Measurements from ENCODE around the gene PTPN23. TPM values are rescaled to one million over a fixed set of nuclear protein-coding genes. Genes with fewer than 3 reads are reported as not detected.

The PTPN23 gene
- total and polyA plus RNA-seq, 4 donors = 20.4 to 52.3 (median 24.2) TPM

GRCh38 chr3:47409284-47409683, 28.5 kb downstream of the PTPN23 start:
- Histone ChIP-seq H3K4me1 (ENCODE audit: control insufficient read depth in 5 of 5, insufficient read depth in 5 of 5, low read length in 5 of 5) (peaks cover 0 to 12% (median 5%) of the 10 kb centered on the region in 5 donors), H3K9ac (ENCODE audit: insufficient read depth in 1 of 2, low read length in 2 of 2) (no peak overlapping the region), H3K9me3 (ENCODE audit: control insufficient read depth in 4 of 4, insufficient read depth in 3 of 4, low read length in 3 of 4) (no peaks in the 10 kb centered on the region), H3K27me3 (ENCODE audit: control insufficient read depth in 3 of 3, insufficient read depth in 3 of 3, low read length in 2 of 3) (no peaks in the 10 kb centered on the region), H3K36me3 (ENCODE audit: control insufficient read depth in 4 of 4, insufficient read depth in 4 of 4, low read length in 4 of 4) (peaks cover 8 to 89% (median 23%) of the 10 kb centered on the region in 4 donors), H3K27ac (ENCODE audit: low read depth in 1 of 2, low read length in 1 of 2) (no peak overlapping the region), H3K4me3 (no peak overlapping the region)
- TF ChIP-seq CTCF (IDR thresholded peaks at IDR 0.05; ENCODE audit: control extremely low read depth, extremely low read depth) = no peak
- 92 to 96% methylated on average over 15 of the region's 15 CpGs for whole genome bisulfite sequencing, 2 donors
- no peak for ATAC-seq (ENCODE audit: insufficient read depth, low FRiP score)
- DNase-seq = no peak

GRCh38 chr3:47409688-47410416, 29.0 kb downstream of the PTPN23 start:
- Histone ChIP-seq H3K36me3 (ENCODE audit: control insufficient read depth in 4 of 4, insufficient read depth in 4 of 4, low read length in 4 of 4) (peaks cover 8 to 91% (median 23%) of the 10 kb centered on the region in 4 donors), H3K27ac (ENCODE audit: low read depth in 1 of 2, low read length in 1 of 2) (no peak overlapping the region), H3K4me1 (ENCODE audit: control insufficient read depth in 5 of 5, insufficient read depth in 5 of 5, low read length in 5 of 5) (peaks cover 0 to 6% (median 0%) of the 10 kb centered on the region in 5 donors), H3K4me3 (no peak overlapping the region), H3K9ac (ENCODE audit: insufficient read depth in 1 of 2, low read length in 2 of 2) (no peak overlapping the region), H3K27me3 (ENCODE audit: control insufficient read depth in 3 of 3, insufficient read depth in 3 of 3, low read length in 2 of 3) (no peaks in the 10 kb centered on the region), H3K9me3 (ENCODE audit: control insufficient read depth in 4 of 4, insufficient read depth in 3 of 4, low read length in 3 of 4) (no peaks in the 10 kb centered on the region)
- no peak for ATAC-seq (ENCODE audit: insufficient read depth, low FRiP score)
- 95 to 97% methylated on average over 23 to 26 of the region's 26 CpGs for WGBS, 2 donors
- DNase-seq = no peak
- no peak for TF ChIP-seq CTCF (IDR thresholded peaks at IDR 0.05; ENCODE audit: control extremely low read depth, extremely low read depth)

GRCh38 chr3:47410417-47410720, 29.5 kb downstream of the PTPN23 start:
- Histone ChIP-seq H3K9ac (ENCODE audit: insufficient read depth in 1 of 2, low read length in 2 of 2) (no peak overlapping the region), H3K36me3 (ENCODE audit: control insufficient read depth in 4 of 4, insufficient read depth in 4 of 4, low read length in 4 of 4) (peaks cover 8 to 97% (median 23%) of the 10 kb centered on the region in 4 donors), H3K9me3 (ENCODE audit: control insufficient read depth in 4 of 4, insufficient read depth in 3 of 4, low read length in 3 of 4) (no peaks in the 10 kb centered on the region), H3K27me3 (ENCODE audit: control insufficient read depth in 3 of 3, insufficient read depth in 3 of 3, low read length in 2 of 3) (no peaks in the 10 kb centered on the region), H3K4me3 (no peak overlapping the region), H3K4me1 (ENCODE audit: control insufficient read depth in 5 of 5, insufficient read depth in 5 of 5, low read length in 5 of 5) (peaks cover 0 to 2% (median 0%) of the 10 kb centered on the region in 5 donors), H3K27ac (ENCODE audit: low read depth in 1 of 2, low read length in 1 of 2) (no peak overlapping the region)
- 83 to 86% methylated on average over 10 of the region's 10 CpGs for WGBS, 2 donors
- ATAC-seq (ENCODE audit: insufficient read depth, low FRiP score) = no peak
- no peak for DNase-seq
- no peak for TF ChIP-seq CTCF (IDR thresholded peaks at IDR 0.05; ENCODE audit: control extremely low read depth, extremely low read depth)
